GM21576 (cell line): Measurements from ENCODE around the gene ZBTB17.
"Not testable (repeated sequence)": the region's sequence is repeated elsewhere in the genome, so short reads cannot be mapped to it uniquely, and the experiment has no call there.

Experiments
- ATAC-seq: cut with Tn5 transposase; IDR thresholded peaks from one replicate; pipeline ENCODE4 v1.9.1; 2021; ENCODE audit warnings: mild to moderate bottlenecking, moderate library complexity; ENCODE audit not compliant: unreplicated experiment

The ZBTB17 gene

DNA sequence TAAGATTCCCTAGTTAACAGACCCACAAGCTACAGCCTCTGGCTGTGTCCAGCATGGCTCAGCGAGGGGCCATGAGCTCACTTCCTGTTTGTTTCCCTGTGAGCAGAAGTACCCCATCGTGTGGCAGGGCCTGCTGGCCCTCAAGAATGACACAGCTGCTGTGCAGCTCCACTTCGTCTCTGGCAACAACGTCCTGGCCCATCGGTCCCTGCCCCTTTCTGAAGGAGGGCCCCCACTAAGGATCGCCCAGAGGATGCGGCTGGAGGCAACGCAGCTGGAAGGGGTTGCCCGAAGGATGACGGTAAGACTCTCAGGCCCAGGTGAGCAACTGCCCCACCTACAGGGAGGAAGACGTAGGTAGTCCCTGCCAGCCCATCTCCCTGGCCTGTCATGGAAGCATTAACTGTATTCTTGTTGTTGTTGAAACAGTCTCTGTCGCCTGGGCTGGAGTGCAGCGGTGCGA lies 38.2 kb downstream of the ZBTB17 start:
- ATAC-seq, result no peak

DNA sequence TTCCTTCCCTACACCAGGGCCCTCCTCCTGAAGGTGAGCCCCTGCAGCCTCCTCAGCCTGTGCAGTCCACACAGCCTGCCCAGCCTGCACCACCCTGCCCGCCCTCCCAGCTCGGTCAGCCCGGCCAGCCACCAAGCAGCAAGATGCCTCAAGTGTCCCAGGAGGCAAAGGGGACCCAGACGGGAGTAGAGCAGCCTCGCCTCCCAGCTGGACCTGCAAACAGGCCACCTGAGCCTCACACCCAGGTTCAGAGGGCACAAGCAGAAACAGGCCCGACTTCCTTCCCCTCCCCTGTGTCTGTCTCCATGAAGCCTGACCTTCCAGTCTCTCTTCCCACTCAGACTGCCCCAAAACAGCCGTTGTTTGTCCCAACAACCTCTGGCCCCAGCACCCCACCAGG lies 38.8 kb downstream of the ZBTB17 start:
- ATAC-seq, result no peak

DNA sequence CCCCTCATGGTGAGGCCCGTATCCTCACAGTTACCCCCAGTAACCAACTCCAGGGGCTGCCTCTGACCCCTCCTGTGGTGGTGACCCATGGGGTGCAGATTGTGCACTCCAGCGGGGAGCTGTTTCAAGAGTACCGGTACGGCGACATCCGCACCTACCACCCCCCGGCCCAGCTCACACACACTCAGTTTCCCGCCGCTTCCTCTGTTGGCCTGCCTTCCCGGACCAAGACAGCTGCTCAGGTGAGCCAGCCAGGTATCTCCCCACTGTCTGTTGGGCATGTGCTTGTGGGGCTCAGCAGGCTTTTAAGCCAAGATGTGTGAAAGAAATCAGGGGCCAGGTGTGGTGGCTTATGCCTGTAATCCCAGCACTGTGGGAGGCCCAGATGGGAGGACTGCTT lies 39.9 kb downstream of the ZBTB17 start:
- no peak for ATAC-seq

DNA sequence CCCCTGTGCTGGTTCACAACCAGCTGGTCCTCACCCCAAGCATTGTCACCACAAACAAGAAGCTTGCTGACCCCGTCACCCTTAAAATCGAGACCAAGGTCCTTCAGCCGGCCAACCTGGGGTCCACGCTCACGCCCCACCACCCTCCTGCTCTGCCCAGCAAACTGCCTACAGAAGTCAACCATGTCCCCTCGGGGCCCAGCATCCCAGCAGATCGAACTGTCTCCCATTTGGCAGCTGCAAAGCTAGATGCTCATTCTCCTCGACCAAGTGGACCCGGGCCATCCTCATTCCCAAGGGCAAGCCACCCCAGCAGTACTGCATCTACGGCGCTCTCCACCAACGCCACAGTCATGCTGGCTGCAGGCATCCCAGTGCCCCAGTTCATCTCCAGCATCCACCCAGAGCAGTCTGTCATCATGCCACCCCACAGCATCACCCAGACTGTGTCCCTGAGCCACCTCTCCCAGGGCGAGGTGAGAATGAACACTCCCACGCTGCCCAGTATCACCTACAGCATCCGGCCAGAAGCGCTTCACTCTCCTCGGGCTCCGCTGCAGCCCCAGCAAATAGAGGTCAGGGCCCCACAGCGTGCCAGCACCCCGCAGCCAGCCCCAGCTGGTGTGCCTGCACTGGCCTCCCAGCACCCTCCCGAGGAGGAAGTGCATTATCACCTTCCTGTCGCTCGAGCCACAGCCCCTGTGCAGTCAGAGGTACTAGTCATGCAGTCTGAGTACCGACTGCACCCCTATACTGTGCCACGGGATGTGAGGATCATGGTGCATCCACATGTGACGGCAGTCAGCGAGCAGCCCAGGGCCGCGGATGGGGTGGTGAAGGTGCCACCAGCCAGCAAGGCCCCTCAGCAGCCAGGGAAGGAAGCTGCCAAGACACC lies 40.6 kb downstream of the ZBTB17 start:
- no peak for ATAC-seq

DNA sequence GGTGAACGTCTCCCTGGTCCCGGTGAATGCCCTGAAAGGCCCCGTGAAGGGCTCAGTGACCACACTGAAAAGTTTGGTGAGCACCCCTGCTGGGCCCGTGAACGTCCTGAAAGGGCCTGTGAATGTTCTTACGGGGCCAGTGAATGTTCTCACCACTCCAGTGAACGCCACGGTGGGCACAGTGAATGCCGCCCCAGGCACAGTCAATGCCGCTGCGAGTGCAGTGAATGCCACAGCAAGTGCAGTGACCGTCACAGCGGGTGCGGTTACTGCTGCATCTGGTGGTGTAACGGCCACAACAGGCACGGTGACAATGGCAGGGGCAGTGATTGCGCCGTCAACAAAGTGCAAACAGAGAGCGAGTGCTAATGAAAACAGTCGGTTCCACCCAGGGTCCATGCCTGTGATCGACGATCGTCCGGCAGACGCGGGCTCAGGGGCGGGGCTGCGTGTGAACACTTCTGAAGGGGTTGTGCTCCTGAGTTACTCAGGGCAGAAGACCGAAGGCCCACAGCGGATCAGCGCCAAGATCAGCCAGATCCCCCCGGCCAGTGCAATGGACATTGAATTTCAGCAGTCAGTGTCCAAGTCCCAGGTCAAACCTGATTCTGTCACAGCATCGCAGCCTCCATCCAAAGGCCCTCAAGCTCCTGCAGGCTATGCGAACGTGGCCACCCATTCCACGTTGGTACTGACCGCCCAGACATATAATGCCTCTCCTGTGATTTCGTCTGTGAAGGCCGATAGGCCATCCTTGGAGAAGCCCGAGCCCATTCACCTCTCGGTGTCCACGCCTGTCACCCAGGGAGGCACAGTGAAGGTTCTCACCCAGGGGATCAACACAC lies 41.5 kb downstream of the ZBTB17 start:
- ATAC-seq, result no peak

DNA sequence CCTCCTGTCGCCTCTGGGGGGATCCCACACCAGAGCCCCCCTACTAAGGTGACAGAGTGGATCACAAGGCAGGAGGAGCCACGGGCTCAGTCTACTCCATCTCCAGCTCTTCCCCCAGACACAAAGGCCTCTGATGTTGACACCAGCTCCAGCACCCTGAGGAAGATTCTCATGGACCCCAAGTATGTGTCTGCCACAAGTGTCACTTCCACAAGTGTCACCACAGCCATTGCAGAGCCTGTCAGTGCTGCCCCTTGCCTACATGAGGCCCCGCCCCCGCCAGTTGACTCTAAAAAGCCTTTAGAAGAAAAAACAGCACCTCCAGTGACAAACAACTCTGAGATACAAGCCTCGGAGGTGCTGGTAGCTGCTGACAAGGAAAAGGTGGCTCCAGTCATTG lies 42.2 kb downstream of the ZBTB17 start:
- ATAC-seq, result no peak

DNA sequence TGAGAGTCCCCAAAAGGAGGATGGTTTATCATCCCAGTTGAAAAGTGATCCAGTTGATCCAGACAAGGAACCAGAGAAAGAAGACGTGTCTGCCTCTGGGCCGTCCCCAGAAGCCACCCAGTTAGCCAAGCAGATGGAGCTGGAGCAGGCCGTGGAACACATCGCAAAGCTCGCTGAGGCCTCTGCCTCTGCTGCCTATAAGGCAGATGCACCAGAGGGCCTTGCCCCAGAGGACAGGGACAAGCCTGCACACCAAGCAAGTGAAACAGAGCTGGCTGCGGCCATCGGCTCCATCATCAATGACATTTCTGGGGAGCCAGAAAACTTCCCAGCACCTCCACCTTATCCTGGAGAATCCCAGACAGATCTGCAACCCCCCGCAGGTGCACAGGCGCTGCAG lies 43.3 kb downstream of the ZBTB17 start:
- no peak for ATAC-seq

DNA sequence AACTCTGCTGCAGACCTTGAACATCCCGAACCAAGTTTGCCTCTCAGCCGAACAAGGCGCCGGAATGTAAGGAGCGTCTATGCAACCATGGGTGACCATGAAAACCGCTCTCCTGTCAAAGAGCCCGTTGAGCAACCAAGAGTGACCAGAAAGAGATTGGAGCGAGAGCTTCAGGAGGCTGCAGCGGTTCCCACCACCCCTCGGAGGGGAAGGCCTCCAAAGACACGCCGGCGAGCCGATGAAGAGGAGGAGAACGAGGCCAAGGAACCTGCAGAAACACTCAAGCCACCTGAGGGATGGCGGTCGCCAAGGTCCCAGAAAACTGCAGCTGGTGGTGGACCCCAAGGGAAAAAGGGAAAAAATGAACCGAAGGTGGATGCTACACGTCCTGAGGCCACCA lies 44.0 kb downstream of the ZBTB17 start:
- ATAC-seq, result no peak

DNA sequence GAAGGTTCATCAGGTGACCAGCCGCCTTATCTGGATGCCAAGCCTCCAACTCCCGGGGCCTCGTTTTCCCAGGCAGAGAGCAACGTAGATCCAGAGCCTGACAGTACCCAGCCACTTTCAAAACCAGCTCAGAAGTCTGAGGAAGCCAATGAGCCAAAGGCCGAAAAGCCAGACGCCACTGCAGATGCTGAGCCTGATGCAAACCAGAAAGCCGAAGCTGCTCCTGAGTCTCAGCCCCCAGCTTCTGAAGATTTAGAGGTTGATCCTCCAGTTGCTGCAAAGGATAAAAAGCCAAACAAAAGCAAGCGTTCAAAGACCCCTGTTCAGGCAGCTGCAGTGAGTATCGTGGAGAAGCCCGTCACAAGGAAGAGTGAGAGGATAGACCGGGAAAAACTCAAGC lies 44.5 kb downstream of the ZBTB17 start:
- ATAC-seq, result no peak

DNA sequence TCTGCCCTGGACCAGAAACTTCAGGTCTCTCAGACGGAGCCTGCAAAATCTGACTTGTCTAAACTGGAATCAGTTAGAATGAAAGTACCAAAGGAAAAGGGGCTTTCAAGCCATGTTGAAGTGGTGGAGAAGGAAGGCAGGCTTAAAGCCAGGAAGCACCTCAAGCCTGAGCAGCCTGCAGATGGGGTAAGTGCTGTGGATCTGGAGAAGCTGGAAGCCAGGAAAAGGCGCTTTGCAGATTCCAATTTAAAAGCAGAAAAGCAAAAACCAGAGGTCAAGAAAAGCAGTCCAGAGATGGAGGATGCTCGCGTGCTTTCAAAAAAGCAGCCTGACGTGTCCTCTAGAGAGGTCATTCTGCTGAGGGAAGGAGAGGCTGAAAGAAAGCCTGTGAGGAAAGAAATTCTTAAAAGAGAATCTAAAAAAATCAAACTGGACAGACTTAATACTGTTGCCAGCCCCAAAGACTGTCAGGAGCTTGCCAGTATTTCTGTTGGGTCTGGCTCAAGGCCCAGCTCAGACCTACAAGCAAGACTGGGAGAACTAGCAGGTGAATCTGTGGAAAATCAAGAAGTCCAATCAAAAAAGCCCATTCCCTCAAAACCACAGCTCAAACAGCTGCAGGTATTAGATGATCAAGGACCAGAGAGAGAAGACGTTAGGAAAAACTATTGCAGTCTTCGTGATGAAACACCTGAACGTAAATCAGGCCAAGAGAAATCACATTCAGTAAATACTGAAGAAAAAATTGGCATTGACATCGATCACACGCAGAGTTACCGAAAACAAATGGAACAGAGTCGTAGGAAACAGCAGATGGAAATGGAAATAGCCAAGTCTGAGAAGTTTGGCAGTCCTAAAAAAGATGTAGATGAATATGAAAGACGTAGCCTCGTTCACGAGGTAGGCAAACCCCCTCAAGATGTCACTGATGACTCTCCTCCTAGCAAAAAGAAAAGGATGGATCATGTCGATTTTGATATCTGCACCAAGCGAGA lies 46.6 kb downstream of the ZBTB17 start:
- no peak for ATAC-seq

DNA sequence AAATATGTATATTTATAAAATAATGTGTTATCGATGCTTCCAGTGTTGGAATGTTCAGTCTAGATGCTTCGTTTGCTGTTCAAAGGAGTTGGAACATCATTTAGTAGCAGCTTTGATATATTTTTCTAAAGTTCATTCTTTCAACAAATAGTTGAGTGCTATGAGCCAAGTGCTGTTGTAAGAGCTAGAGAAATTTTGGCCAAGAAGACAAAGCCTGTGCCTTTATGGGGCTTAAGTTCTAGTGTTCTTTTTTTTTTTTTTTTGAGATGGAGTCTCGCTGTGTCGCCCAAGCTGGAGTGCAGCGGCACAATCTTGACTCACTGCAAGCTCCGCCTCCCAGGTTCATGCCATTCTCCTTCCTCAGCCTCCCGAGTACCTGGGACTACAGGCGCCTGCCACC lies 49.5 kb downstream of the ZBTB17 start:
- ATAC-seq, result not testable (repeated sequence)

DNA sequence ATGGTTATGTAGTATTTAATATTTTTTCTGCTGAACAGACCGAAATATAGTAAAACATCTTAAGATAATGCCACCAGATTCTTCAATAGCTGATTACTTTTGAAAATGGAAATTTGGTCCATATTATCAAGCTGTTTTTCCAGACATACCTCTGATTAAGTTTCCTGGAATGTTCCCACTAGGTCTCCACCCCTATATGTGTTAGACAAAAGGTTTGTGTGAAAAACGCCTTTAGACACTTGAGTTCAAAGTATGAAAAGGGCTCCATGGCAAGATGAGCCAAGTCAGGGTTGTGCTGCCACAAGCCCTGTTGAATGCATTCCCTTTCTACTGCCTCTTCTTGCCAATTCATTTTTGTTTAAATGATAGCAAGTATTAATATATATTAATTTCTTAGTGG lies 52.7 kb downstream of the ZBTB17 start:
- ATAC-seq, result no peak

DNA sequence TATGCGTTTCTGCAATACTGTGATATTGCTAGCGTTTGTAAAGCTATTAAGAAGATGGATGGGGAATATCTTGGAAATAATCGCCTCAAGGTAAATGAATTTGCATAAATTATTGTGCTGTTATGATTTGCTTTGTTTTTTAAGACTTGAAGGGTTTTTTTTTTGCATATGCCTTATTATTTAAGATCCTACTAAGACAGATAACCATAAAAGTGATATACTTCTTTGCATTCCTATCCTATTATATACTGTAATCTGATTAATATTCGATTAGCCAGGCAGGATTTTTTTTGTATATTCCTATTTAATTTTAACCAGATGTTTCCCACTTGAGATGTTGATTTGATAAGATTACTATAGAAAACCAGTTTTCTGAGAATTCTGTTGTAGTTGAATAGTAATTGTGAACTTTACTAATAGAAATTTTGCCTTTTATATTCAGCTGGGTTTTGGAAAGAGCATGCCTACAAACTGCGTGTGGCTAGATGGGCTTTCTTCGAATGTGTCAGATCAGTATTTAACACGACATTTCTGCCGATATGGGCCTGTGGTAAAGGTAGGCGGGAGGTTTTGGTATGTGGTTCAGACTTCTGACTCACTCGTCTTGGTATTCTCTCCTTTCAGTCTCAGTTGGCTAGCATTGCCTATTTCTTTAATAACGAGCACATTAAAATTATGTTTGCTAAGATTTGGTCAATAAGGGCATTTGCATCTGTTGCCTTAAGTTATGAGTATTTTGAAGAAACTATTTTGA lies 56.8 kb downstream of the ZBTB17 start:
- ATAC-seq, result peak; percentile 72

DNA sequence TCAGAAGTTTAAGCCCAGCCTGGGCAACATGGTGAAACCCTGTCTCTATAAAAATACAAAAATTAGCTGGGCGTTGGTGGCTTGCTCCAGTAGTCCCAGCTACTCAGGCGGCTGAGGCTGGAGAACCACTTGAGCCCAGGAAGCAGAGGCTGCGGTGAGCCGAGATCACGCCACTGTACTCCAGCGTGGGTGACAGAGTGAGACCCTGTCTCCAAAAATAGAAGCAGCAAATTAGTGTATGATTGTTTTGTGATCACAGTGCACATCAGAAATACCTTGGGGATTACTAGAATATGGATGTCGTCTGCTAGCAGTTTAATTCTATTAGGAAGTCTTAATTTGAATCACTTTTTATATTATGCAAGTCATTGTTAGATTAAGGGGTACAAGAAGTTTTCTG lies 59.0 kb downstream of the ZBTB17 start:
- no peak for ATAC-seq

DNA sequence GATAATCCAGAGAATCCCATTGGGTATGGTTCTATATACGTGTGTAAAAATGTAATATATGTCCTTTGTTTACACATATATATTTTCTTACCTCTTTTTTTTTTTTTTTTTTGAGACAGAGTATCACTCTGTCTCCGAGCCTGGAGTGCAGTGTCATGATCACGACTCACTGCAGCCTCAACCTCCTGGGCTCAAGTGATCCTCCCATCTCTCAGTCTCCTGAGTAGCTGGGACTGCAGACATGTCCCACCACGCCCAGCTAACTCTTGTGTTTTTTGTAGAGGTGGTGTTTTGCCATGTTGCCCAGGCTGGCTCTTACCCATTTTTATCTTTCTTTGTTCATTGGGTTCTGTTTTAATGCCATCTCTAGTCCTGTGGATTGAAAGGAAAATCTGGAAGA lies 59.5 kb downstream of the ZBTB17 start:
- no peak for ATAC-seq

DNA sequence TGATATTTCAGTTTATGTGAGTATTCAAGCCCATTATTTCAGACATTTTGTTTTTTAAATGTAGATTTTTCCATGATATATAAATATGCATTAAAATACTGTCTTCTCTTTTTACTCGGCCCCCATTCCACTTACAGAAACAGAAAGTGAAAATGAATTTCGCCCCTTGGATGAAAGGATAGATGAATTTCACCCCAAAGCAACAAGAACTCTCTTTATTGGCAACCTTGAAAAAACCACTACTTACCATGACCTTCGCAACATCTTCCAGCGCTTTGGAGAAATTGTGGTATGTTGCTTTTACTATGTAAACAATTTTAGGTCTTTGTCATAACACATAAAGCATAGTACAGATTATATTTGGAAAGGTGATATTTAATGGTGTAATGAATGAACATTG lies 59.9 kb downstream of the ZBTB17 start:
- no peak for ATAC-seq

DNA sequence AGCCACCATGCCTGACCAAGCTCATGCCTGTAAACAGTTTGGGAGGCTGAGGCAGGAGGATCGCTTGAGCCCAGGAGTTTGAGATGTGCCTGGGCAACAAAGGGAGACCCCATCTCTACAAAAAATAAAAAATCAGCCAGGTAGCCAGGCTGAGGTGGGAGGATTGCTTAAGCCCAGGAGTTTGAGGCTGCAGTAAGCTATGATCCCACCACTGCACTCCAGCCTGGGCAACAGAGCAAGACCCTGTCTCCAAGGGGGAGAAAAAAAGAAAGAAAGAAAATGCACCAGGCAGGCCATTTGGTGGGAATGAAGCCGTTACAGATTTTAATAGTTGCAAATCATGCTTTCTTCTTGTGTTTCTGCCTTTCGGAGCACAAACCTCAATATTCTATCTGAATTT lies 62.3 kb downstream of the ZBTB17 start:
- ATAC-seq, result not testable (repeated sequence)

DNA sequence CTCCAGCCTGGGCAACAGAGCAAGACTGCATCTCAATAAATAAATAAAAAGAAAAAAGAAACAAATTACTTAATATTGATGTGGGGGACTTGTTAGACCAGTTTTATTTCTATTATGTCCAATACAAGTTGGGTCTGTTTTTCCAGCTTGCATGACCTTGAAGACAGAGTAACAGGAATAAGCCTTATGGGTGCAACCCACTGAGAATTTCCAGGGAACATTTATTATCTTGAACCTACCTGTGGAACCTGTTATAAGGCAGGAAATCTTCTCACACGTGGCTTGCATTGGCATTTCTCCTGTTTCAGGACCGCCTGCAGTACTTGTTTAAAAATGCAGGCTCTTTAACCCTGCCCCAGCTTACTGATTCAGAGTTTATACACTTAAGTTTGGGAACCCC lies 64.0 kb downstream of the ZBTB17 start:
- ATAC-seq, result no peak

DNA sequence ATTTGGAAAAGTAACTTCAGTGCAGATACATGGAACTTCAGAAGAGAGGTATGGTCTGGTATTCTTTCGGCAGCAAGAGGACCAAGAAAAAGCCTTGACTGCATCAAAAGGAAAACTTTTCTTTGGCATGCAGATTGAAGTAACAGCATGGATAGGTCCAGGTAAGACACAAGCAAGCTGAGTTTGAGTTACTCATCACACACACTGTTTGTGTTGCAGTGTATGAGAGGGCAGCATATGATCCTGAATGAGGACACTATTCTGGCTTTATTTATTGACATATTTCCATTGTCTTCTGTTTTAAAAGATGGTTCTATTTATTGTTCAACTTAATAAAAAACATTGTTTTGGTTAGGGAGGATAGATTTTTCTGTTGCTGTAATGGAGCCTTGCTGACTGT lies 64.8 kb downstream of the ZBTB17 start:
- ATAC-seq, result no peak

DNA sequence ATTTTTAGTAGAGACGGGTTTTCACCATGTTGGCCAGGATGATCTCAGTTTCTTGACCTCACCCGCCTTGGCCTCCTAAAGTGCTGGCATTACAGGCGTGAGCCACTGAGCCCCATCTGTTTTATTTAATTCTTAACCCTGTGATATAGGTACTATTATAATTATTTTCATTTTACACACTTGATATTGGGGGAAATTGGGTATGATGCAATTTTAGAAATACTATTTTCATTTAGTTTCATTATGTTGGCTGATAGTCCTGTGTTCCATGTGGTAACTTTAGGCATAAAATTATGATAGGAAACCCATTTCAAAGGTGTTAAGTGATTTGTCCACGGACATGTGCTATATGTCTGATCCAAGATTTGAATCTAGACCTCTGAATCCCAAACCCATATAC lies 67.3 kb downstream of the ZBTB17 start:
- no peak for ATAC-seq
